ENCODE measurements around the gene ZBED4.
A peak's percentile ranks its signal among the peaks of the same experiment; 100 is the strongest.

ZBED4 gene

DNA sequence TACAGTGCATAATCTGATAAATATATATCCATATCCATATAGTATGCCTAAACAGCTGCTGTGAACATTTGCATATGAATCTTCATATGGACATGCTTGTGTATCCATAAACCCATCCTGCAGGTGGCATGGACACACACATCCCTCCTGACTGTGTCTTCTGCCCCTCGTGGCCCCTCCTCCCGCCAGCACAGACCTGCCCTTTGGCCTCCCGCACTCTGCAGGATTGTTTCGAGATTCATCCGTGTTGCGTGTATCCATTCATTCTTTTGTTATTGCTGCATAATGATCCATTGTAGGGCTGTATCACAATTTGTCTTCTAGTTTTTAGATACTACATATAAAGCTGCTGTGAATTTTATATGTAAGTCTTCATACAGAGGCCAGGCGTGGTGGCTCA lies 24.0 kb downstream of the ZBED4 start:
- FAIRE-seq (no peak), DNase-seq (ENCODE audit: insufficient read length, low spot score) (no peak)
- TF ChIP-seq TAF1 (IDR thresholded peaks at IDR 0.05; ENCODE audit: low read depth, low read length) (no peak), POLR2A (IDR thresholded peaks at IDR 0.05; ENCODE audit: low read depth, low read length) (no peak)

DNA sequence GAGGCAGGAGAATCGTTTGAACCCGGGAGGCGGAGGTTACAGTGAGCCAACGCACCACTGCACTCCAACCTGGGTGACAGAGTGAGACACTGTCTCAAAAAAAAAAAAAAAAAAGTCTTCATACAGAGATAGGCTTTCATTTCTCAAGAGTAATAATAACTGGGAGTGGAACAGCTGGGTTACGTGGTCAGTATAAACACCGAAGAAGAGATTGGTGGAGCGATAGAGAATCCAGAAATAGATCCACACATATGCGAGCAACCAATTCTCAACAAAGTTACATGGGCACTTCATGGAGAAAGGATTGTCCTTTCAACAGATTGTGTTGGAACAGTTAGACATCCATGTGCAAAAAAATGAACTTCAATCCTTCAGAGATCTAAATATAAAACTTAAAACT lies 24.6 kb downstream of the ZBED4 start:
- FAIRE-seq (no peak), DNase-seq (ENCODE audit: insufficient read length, low spot score) (no peak)
- TF ChIP-seq SPI1 (IDR thresholded peaks at IDR 0.05; ENCODE audit: low read depth, low read length), result no peak
- no peak for TF ChIP-seq TAF1 (IDR thresholded peaks at IDR 0.05; ENCODE audit: low read depth, low read length)
- TF ChIP-seq POLR2A (IDR thresholded peaks at IDR 0.05; ENCODE audit: low read depth, low read length), result no peak
- no peak for TF ChIP-seq PAX5 (IDR thresholded peaks at IDR 0.05; ENCODE audit: insufficient read depth, low read length, severe bottlenecking)
- TF ChIP-seq POU2F2 (IDR thresholded peaks at IDR 0.05; ENCODE audit: low read depth, low read length), result no peak
- no peak for TF ChIP-seq POLR2AphosphoS5 (IDR thresholded peaks at IDR 0.05; ENCODE audit: low read depth, low read length)

DNA sequence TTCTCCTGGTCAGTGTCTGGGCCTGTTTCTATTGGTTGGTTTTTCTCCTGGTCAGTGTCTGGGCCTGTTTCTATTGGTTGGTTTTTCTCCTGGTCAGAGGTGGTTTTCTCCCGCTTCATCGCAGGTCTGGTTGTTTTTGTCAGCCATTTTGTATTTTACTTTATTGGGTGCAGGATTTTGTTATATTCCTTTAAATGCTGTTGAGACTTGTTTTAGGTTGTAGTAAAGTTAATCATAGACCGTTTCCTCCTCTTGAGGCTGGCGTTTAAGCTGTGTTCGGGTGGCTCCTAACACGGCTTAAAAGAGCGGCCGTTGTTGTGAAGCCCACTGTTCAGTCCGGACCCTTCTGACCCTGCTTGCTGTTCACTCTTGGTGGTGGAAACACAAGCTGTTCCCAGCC lies 26.2 kb downstream of the ZBED4 start:
- no peak for TF ChIP-seq PAX5 (IDR thresholded peaks at IDR 0.05; ENCODE audit: insufficient read depth, low read length, severe bottlenecking)
- TF ChIP-seq POLR2A (IDR thresholded peaks at IDR 0.05; ENCODE audit: low read depth, low read length), result no peak
- TF ChIP-seq TAF1 (IDR thresholded peaks at IDR 0.05; ENCODE audit: low read depth, low read length), result no peak
- TF ChIP-seq POLR2AphosphoS5 (IDR thresholded peaks at IDR 0.05; ENCODE audit: low read depth, low read length), result no peak
- TF ChIP-seq POU2F2 (IDR thresholded peaks at IDR 0.05; ENCODE audit: low read depth, low read length), result no peak
- no peak for TF ChIP-seq SPI1 (IDR thresholded peaks at IDR 0.05; ENCODE audit: low read depth, low read length)
- FAIRE-seq (no peak), DNase-seq (ENCODE audit: insufficient read length, low spot score) (no peak)

DNA sequence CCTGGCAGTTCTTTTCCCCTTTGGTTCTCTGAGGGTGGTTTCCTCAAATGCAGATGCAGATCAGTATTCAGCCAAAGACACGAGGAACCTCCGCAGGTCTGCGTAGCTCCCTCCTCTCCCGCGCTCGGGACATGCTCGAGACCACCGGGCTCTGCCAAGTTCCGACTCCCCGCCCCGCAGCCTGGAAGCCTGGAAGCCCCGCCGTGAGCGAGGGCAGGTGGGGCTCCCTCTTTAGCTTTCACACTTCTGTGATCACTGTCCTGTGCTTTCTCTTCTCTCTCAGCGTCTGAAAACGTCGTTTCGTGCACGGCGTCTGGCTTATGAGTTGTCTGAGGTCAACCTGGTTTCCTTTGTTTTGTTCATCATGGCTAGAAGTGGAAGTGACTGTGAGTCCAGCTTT lies 26.6 kb downstream of the ZBED4 start:
- DNase-seq (ENCODE audit: insufficient read length, low spot score) (peak; percentile 49), FAIRE-seq (peak; percentile 78)
- TF ChIP-seq POLR2A (IDR thresholded peaks at IDR 0.05; ENCODE audit: low read depth, low read length) (no peak), TAF1 (IDR thresholded peaks at IDR 0.05; ENCODE audit: low read depth, low read length) (no peak)

DNA sequence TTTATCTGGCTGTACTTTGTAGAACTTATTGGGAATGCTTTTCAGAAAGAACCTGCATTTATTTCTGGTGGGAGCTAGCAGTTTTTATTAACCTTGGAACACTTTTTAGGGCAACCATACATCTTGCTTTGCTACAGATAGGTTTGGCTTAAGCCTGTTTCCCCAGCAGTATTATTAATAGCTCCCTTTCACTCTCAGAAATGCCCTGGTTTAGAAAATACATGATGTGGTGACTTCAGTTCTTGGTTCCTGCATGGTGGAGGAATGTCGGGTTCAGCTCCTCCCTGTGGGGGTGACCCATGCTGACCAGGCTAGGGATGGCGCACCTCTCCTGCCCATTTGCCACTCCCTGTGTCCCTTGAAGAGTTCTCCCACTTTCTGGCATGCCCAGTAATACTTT lies 28.2 kb downstream of the ZBED4 start:
- TF ChIP-seq POU2F2 (IDR thresholded peaks at IDR 0.05; ENCODE audit: low read depth, low read length), result no peak
- TF ChIP-seq PAX5 (IDR thresholded peaks at IDR 0.05; ENCODE audit: insufficient read depth, low read length, severe bottlenecking), result no peak
- TF ChIP-seq SPI1 (IDR thresholded peaks at IDR 0.05; ENCODE audit: low read depth, low read length), result no peak
- TF ChIP-seq POLR2AphosphoS5 (IDR thresholded peaks at IDR 0.05; ENCODE audit: low read depth, low read length), result no peak
- no peak for TF ChIP-seq TAF1 (IDR thresholded peaks at IDR 0.05; ENCODE audit: low read depth, low read length)
- TF ChIP-seq POLR2A (IDR thresholded peaks at IDR 0.05; ENCODE audit: low read depth, low read length), result no peak
- DNase-seq (ENCODE audit: insufficient read length, low spot score) (no peak), FAIRE-seq (peak; percentile 90)

DNA sequence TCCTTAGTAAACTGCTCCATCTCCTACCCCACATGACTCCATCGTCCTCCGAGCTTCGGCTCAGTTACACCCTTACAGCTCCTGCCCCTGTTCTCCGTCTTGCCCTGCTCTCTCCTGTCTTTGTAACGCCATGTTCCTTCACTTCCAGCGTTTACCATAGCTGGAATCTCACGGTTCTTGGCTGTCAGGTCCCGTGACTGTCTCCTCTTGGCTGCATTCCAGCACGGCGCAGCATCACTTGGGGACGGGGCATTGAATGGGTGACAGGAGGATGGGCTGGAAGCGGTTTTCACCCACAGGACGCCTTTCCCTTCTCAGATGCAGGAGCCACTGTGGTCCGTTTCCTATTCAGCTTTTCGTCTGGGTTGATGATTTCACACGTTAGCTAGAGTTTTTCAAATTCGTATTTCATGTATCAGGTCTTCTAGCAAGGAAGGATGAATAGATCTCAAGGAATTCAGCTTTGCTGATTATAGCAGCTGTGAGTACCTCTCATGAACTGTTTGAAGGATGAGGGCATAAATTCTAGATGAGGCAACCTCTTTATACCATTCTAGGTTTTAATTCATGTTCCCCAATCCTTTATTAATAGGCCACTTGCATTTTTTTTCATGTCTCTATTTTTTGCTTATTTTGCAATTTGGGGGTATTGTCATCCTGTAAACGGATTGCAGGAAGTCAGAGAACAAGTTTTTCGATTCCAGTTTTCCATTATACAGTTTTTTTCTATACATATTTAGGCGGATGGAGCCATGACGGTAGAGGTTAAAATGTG lies 29.1 kb downstream of the ZBED4 start:
- FAIRE-seq (peak; percentile 61), DNase-seq (ENCODE audit: insufficient read length, low spot score) (no peak)

DNA sequence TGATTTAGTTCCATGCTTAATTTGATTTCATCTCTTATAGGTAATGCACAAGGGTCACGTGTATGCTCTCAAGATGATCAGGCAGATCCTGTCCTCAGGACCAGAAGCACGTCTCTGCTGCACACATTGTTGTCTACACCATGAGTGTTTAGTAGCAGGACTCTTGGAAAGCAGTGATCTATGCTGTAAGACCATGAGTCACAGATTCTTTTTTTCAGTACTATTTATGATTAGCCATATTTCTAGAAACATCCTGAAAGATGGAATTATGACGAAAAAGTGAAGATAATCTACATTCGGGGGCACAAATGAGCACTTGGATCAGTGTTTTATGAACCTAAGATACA lies 29.6 kb downstream of the ZBED4 start:
- FAIRE-seq, result no peak
- TF ChIP-seq POLR2AphosphoS5 (IDR thresholded peaks at IDR 0.05; ENCODE audit: low read depth, low read length) (no peak), POLR2A (IDR thresholded peaks at IDR 0.05; ENCODE audit: low read depth, low read length) (no peak), POU2F2 (IDR thresholded peaks at IDR 0.05; ENCODE audit: low read depth, low read length) (no peak), SPI1 (IDR thresholded peaks at IDR 0.05; ENCODE audit: low read depth, low read length) (no peak), TAF1 (IDR thresholded peaks at IDR 0.05; ENCODE audit: low read depth, low read length) (no peak), PAX5 (IDR thresholded peaks at IDR 0.05; ENCODE audit: insufficient read depth, low read length, severe bottlenecking) (no peak)
- no peak for DNase-seq (ENCODE audit: insufficient read length, low spot score)

More for the DNA sequence above, 29.1 kb downstream of the ZBED4 start:
- no peak for TF ChIP-seq POLR2A (IDR thresholded peaks at IDR 0.05; ENCODE audit: low read depth, low read length)
- no peak for TF ChIP-seq POU2F2 (IDR thresholded peaks at IDR 0.05; ENCODE audit: low read depth, low read length)
- TF ChIP-seq PAX5 (IDR thresholded peaks at IDR 0.05; ENCODE audit: insufficient read depth, low read length, severe bottlenecking), result no peak
- no peak for TF ChIP-seq SPI1 (IDR thresholded peaks at IDR 0.05; ENCODE audit: low read depth, low read length)
- no peak for TF ChIP-seq TAF1 (IDR thresholded peaks at IDR 0.05; ENCODE audit: low read depth, low read length)
- no peak for TF ChIP-seq POLR2AphosphoS5 (IDR thresholded peaks at IDR 0.05; ENCODE audit: low read depth, low read length)

DNA sequence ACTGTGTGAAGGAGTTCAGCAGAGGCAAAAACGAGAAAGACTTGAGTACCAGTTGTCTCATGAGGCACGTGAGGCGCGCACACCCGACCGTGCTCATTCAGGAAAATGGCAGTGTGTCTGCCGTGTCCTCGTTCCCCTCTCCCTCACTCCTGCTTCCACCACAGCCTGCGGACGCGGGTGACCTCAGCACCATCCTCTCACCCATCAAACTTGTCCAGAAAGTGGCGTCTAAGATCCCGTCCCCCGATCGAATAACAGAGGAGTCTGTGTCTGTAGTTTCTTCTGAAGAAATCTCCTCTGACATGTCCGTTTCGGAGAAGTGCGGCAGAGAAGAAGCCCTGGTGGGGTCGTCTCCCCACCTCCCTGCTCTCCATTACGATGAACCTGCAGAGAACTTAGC lies 30.4 kb downstream of the ZBED4 start:
- TF ChIP-seq TAF1 (IDR thresholded peaks at IDR 0.05; ENCODE audit: low read depth, low read length) (no peak), POU2F2 (IDR thresholded peaks at IDR 0.05; ENCODE audit: low read depth, low read length) (no peak), POLR2A (IDR thresholded peaks at IDR 0.05; ENCODE audit: low read depth, low read length) (no peak), PAX5 (IDR thresholded peaks at IDR 0.05; ENCODE audit: insufficient read depth, low read length, severe bottlenecking) (no peak)
- DNase-seq (ENCODE audit: insufficient read length, low spot score), result no peak
- FAIRE-seq, result no peak

DNA sequence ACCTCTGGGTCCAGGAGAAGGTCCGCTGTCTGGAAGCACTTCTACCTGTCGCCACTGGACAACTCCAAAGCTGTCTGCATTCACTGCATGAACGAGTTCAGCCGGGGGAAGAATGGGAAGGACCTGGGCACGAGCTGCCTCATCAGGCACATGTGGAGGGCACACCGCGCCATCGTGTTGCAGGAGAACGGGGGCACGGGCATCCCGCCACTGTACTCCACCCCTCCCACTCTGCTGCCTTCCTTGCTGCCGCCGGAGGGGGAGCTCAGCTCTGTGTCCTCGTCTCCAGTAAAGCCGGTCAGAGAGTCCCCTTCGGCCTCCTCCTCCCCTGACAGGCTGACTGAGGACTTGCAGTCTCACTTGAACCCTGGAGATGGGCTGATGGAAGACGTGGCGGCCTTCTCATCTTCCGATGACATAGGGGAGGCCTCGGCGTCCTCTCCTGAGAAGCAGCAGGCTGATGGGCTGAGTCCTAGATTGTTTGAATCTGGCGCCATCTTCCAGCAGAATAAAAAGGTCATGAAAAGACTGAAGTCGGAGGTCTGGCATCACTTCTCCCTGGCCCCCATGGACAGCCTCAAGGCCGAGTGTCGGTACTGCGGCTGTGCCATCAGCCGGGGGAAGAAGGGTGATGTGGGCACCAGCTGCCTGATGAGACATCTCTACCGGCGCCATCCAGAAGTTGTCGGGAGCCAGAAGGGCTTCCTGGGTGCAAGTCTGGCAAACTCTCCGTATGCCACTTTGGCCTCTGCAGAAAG lies 31.0 kb downstream of the ZBED4 start:
- FAIRE-seq, result no peak
- TF ChIP-seq SPI1 (IDR thresholded peaks at IDR 0.05; ENCODE audit: low read depth, low read length), result no peak
- TF ChIP-seq POU2F2 (IDR thresholded peaks at IDR 0.05; ENCODE audit: low read depth, low read length), result no peak
- no peak for TF ChIP-seq POLR2AphosphoS5 (IDR thresholded peaks at IDR 0.05; ENCODE audit: low read depth, low read length)
- no peak for TF ChIP-seq POLR2A (IDR thresholded peaks at IDR 0.05; ENCODE audit: low read depth, low read length)
- no peak for TF ChIP-seq PAX5 (IDR thresholded peaks at IDR 0.05; ENCODE audit: insufficient read depth, low read length, severe bottlenecking)
- no peak for TF ChIP-seq TAF1 (IDR thresholded peaks at IDR 0.05; ENCODE audit: low read depth, low read length)
- no peak for DNase-seq (ENCODE audit: insufficient read length, low spot score)

DNA sequence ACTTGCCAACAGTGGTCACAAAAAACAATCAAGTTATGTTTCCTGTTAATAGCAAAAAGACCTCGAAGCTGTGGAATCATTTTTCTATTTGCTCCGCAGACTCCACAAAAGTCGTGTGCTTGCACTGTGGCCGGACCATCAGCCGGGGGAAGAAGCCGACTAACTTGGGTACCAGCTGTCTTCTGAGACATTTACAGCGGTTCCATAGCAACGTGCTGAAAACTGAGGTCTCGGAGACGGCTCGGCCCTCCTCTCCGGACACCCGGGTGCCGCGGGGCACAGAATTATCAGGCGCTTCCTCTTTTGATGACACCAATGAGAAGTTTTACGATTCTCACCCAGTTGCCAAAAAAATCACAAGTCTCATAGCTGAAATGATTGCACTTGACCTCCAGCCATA lies 31.6 kb downstream of the ZBED4 start:
- no peak for FAIRE-seq
- no peak for DNase-seq (ENCODE audit: insufficient read length, low spot score)
- TF ChIP-seq POLR2A (IDR thresholded peaks at IDR 0.05; ENCODE audit: low read depth, low read length) (no peak), TAF1 (IDR thresholded peaks at IDR 0.05; ENCODE audit: low read depth, low read length) (no peak), POU2F2 (IDR thresholded peaks at IDR 0.05; ENCODE audit: low read depth, low read length) (no peak), PAX5 (IDR thresholded peaks at IDR 0.05; ENCODE audit: insufficient read depth, low read length, severe bottlenecking) (no peak), POLR2AphosphoS5 (IDR thresholded peaks at IDR 0.05; ENCODE audit: low read depth, low read length) (no peak), SPI1 (IDR thresholded peaks at IDR 0.05; ENCODE audit: low read depth, low read length) (no peak)

Data from GM12891 (cell line).